Endothelial cell of umbilical vein (primary cell): ENCODE data around the gene LTA4H.

ENCODE experiments used
- EZH2 ChIP-seq: IDR thresholded peaks from 2 replicates; pipeline ENCODE4 v1.6.1; 2012; ENCODE audit warnings: borderline replicate concordance, low read depth, mild to moderate bottlenecking, moderate library complexity, low read length, inconsistent platforms; ENCODE audit not compliant: severe bottlenecking
- FOS ChIP-seq: IDR thresholded peaks from 2 replicates; pipeline ENCODE4 v1.6.1; 2011; ENCODE audit warnings: mild to moderate bottlenecking, low read length, moderate library complexity, borderline replicate concordance; ENCODE audit not compliant: insufficient read depth
- GATA2 ChIP-seq: IDR thresholded peaks from 2 replicates; pipeline ENCODE4 v1.7.0; 2011; ENCODE audit warnings: low read depth, mild to moderate bottlenecking, moderate library complexity, mixed read lengths, low read length; ENCODE audit not compliant: insufficient read length, insufficient read depth
- JUN ChIP-seq: IDR thresholded peaks from 2 replicates; pipeline ENCODE4 v1.6.1; 2011; ENCODE audit warnings: borderline replicate concordance, low read depth; ENCODE audit not compliant: insufficient read length, insufficient read depth
- MYC ChIP-seq: IDR thresholded peaks from one replicate; pipeline ENCODE4 v1.6.1; 2011; ENCODE audit warnings: mild to moderate bottlenecking, low read depth, low read length
- POLR2A ChIP-seq: IDR thresholded peaks from 2 replicates; pipeline ENCODE4 v1.6.1; 2012; ENCODE audit warnings: low read depth, mild to moderate bottlenecking, control low read depth, low read length
- POLR2AphosphoS5 ChIP-seq: IDR thresholded peaks from 2 replicates; pipeline ENCODE4 v1.6.1; 2012; ENCODE audit warnings: low read depth, mild to moderate bottlenecking, control low read depth, low read length, moderate library complexity; ENCODE audit not compliant: insufficient read depth
- TF ChIP-seq, protein P1 (sequence below), 2 donors: IDR thresholded peaks; 1 replicate in 1 of 2; 2 replicates in 1 of 2; pipeline ENCODE4 v1.5.1; 2011; ENCODE audit warnings: low read length in 2 of 2, mild to moderate bottlenecking in 2 of 2, moderate library complexity in 2 of 2, control low read depth in 1 of 2, inconsistent platforms in 1 of 2, low read depth in 1 of 2; ENCODE audit not compliant: insufficient read depth in 1 of 2; ENCODE audit errors: extremely low read depth in 1 of 2

GRCh38 chr12:96064966-96065365, 29.6 kb upstream of the LTA4H start:
- no peak for TF ChIP-seq EZH2
- TF ChIP-seq, protein P1, sequence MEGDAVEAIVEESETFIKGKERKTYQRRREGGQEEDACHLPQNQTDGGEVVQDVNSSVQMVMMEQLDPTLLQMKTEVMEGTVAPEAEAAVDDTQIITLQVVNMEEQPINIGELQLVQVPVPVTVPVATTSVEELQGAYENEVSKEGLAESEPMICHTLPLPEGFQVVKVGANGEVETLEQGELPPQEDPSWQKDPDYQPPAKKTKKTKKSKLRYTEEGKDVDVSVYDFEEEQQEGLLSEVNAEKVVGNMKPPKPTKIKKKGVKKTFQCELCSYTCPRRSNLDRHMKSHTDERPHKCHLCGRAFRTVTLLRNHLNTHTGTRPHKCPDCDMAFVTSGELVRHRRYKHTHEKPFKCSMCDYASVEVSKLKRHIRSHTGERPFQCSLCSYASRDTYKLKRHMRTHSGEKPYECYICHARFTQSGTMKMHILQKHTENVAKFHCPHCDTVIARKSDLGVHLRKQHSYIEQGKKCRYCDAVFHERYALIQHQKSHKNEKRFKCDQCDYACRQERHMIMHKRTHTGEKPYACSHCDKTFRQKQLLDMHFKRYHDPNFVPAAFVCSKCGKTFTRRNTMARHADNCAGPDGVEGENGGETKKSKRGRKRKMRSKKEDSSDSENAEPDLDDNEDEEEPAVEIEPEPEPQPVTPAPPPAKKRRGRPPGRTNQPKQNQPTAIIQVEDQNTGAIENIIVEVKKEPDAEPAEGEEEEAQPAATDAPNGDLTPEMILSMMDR (IDR thresholded peaks at IDR 0.05; ENCODE audit: extremely low read depth in 1 of 2, insufficient read depth in 1 of 2, low read depth in 1 of 2, low read length in 2 of 2): no peak
- TF ChIP-seq POLR2A: no peak
- no peak for TF ChIP-seq POLR2AphosphoS5
- no peak for TF ChIP-seq FOS
- no peak for TF ChIP-seq GATA2
- TF ChIP-seq JUN: no peak
- no peak for TF ChIP-seq MYC
